ENCODE data around the gene TMEM144.
A peak's percentile ranks its signal among the peaks of the same experiment; 100 is the strongest.

DNA sequence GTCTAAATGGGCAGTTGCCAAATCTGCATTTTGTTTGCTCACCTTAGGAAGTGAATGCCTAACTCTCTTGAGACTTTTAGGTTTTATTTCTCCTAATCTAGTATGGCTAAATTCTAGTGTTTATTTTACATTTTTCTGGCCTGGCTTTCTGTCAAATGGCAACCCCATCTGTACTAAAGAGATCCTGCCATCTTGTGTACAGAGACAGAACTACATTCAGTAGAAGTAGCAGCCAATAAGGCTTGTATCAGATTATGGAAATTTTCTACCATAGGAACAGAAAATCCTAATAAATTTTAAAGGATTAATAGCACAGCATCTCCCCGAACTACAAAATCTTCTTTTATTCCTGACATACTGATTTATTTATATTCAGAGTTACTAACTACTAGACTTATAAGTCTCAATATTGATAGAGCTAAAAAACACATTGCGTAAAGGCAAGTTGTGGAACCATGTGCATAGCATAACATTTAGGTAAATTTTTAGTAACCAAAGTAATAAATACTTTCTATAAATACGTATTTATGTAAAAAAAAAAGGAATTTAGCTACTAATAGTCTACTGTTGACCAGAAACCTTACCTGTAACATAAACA is 45.5 kb downstream of the TMEM144 start:
- no peak for TF ChIP-seq EZH2 (IDR thresholded peaks at IDR 0.05; ENCODE audit: insufficient read depth, low read length)
- TF ChIP-seq, protein P1, sequence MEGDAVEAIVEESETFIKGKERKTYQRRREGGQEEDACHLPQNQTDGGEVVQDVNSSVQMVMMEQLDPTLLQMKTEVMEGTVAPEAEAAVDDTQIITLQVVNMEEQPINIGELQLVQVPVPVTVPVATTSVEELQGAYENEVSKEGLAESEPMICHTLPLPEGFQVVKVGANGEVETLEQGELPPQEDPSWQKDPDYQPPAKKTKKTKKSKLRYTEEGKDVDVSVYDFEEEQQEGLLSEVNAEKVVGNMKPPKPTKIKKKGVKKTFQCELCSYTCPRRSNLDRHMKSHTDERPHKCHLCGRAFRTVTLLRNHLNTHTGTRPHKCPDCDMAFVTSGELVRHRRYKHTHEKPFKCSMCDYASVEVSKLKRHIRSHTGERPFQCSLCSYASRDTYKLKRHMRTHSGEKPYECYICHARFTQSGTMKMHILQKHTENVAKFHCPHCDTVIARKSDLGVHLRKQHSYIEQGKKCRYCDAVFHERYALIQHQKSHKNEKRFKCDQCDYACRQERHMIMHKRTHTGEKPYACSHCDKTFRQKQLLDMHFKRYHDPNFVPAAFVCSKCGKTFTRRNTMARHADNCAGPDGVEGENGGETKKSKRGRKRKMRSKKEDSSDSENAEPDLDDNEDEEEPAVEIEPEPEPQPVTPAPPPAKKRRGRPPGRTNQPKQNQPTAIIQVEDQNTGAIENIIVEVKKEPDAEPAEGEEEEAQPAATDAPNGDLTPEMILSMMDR (IDR thresholded peaks at IDR 0.05; ENCODE audit: insufficient read depth, low read depth, low read length) = peak; percentile 70
